Fibroblast of gingiva (primary cell): Measurements from ENCODE around the gene LRRC17.

Experiments used
- DNase-seq: peaks from one replicate; pipeline ENCODE4 v3.0.0-alpha.2; 2011; ENCODE audit warnings: low read depth

The LRRC17 gene

GRCh38 chr7:102912742-102913141, at the start of gene LRRC17:
TSS of gene LRRC17 (plus strand) at chr7:102913000. CDS start at chr7:102933914, 20,914 bp downstream.
- peak; percentile 69 for DNase-seq

GRCh38 chr7:102864958-102865357, 47.8 kb upstream of the LRRC17 start:
- DNase-seq: no peak

GRCh38 chr7:102866535-102867215, 46.1 kb upstream of the LRRC17 start:
- no peak for DNase-seq

GRCh38 chr7:102869195-102869594, 43.6 kb upstream of the LRRC17 start:
- DNase-seq: no peak

- peak; percentile 53 for DNase-seq
Observed at GRCh38 chr7:102872460-102872859, 40.3 kb upstream of the LRRC17 start.

GRCh38 chr7:102873470-102874165, 39.2 kb upstream of the LRRC17 start:
- no peak for DNase-seq

GRCh38 chr7:102874166-102874829, 38.5 kb upstream of the LRRC17 start:
- DNase-seq: no peak

- DNase-seq: no peak
Observed at GRCh38 chr7:102874966-102875365, 37.8 kb upstream of the LRRC17 start.

- peak; percentile 84 for DNase-seq
Observed at GRCh38 chr7:102875700-102876295, 37.0 kb upstream of the LRRC17 start.

- DNase-seq: peak; percentile 45
Observed at GRCh38 chr7:102883098-102883860, 29.5 kb upstream of the LRRC17 start.

GRCh38 chr7:102888561-102889233, 24.1 kb upstream of the LRRC17 start:
- no peak for DNase-seq

GRCh38 chr7:102889851-102890250, 22.9 kb upstream of the LRRC17 start:
- no peak for DNase-seq

- no peak for DNase-seq
Observed at GRCh38 chr7:102890292-102890970, 22.4 kb upstream of the LRRC17 start.

GRCh38 chr7:102890971-102891692, 21.7 kb upstream of the LRRC17 start:
- no peak for DNase-seq

GRCh38 chr7:102891693-102892261, 21.0 kb upstream of the LRRC17 start:
- DNase-seq: peak; percentile 85

- no peak for DNase-seq
Observed at GRCh38 chr7:102892631-102893278, 20.0 kb upstream of the LRRC17 start.

GRCh38 chr7:102895602-102896001, 17.2 kb upstream of the LRRC17 start:
- DNase-seq: peak; percentile 33

GRCh38 chr7:102896585-102896984, 16.2 kb upstream of the LRRC17 start:
- DNase-seq: peak; percentile 26

- no peak for DNase-seq
Observed at GRCh38 chr7:102897211-102897631, 15.6 kb upstream of the LRRC17 start.
